BLaER1 treated with 17β-estradiol and CSF1 and Interleukin-3, amounts not matched to agents 10 nM and 100 nM (cell line): Measurements from ENCODE around the gene GNS.

Experiments
- H3K27ac ChIP-seq, 11 experiments: shearing (Covaris generic); formaldehyde crosslinking; 2 replicates each; pipeline ENCODE4 v1.8.1; 2022
- H3K27me3 ChIP-seq, 11 experiments: shearing (Covaris generic); formaldehyde crosslinking; 2 replicates each; pipeline ENCODE4 v1.8.1; 2022
- H3K36me3 ChIP-seq, 11 experiments: shearing (Covaris generic); formaldehyde crosslinking; 2 replicates each; pipeline ENCODE4 v1.8.1; 2022
- H3K4me1 ChIP-seq, 10 experiments: shearing (Covaris generic); formaldehyde crosslinking; 2 replicates each; pipeline ENCODE4 v1.8.1; 2022
- H3K4me2 ChIP-seq, 11 experiments: shearing (Covaris generic); formaldehyde crosslinking; 2 replicates each; pipeline ENCODE4 v1.8.1; 2022
- H3K4me3 ChIP-seq, 10 experiments: shearing (Covaris generic); formaldehyde crosslinking; 2 replicates each; pipeline ENCODE4 v1.8.1; 2022
- H3K9ac ChIP-seq, 11 experiments: shearing (Covaris generic); formaldehyde crosslinking; 2 replicates each; pipeline ENCODE4 v1.8.1; 2022
- H3K9me3 ChIP-seq, 11 experiments: shearing (Covaris generic); formaldehyde crosslinking; replicated peaks in 1 of 11; 2 replicates each; pipeline ENCODE4 v1.8.1; 2022
- H4K20me1 ChIP-seq, 11 experiments: shearing (Covaris generic); formaldehyde crosslinking; 2 replicates each; pipeline ENCODE4 v1.8.1; 2022
- Cebpa-rat ChIP-seq, 11 experiments: shearing (Covaris generic); IDR thresholded peaks; 2 replicates each; pipeline ENCODE4 v1.8.1; 2022

The GNS gene

DNA sequence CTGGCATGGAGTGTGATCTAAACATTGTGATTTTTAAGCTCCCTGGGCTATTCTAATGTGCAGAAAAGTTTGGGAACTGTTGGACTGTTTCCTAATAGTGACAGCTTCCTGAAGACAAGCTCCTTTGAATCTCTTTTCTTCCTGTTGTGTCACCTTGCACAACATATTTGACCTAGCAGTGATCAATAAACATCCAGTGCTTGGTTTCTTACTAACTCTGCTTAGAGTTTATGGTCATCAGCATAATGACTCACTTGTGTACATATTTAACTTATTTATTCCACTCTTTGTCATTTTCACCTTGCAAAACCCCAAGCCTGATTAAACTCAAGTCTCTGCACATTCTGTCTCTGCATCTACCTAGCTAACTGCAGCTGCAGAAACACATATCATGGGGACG lies 38.0 kb upstream of the GNS start:
- Histone ChIP-seq H3K9me3 (no peaks in the 10 kb centered on the region), H4K20me1 (no peaks in the 10 kb centered on the region), H3K36me3 (no peaks in the 10 kb centered on the region), H3K4me3 (no peak overlapping the region), H3K27me3 (no peaks in the 10 kb centered on the region), H3K4me2 (no peak overlapping the region), H3K9ac (no peak overlapping the region), H3K27ac (no peak overlapping the region; a peak in 1 of 22 replicates), H3K4me1 (peaks cover 0 to 21% (median 6%) of the 10 kb centered on the region in 10 experiments; a peak in 10 of 20 replicates)
- TF ChIP-seq Cebpa-rat (IDR thresholded peaks at IDR 0.05): no peak

DNA sequence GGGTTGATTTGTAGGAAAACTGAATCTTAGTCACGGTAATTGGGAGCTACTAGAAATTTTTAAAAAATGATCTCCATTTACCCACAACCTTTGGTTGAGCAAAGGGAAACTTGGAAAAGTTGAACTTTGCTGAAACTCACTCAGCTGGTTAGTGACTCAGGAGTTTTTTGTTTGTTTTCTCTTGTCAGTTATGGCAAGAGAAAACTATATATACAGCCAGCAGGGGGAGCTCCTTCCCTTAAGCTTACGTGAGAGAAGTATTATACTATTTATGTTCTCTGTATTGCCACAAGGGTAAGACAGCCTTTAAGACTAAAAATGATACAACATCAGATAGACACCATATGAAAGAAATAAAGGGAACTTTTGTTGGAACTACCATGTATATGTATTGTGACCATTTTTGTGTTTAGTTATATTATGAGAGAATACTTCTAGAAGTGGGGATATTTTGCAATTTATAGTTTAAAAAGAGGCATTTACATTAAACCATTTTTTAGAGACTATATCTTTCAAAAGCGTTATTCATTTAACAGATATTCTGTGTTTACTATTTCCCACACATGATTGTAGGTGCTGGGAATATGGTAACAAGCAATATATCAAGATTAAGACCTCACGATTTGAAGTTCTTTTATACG lies 37.1 kb upstream of the GNS start:
- Histone ChIP-seq H3K4me1 (peaks cover 0 to 20% (median 6%) of the 10 kb centered on the region in 10 experiments; a peak in 10 of 20 replicates), H3K27ac (peak overlapping the region in 9 of 11 experiments; percentile 35 to 71 (median 44); a peak in 16 of 22 replicates), H3K4me2 (peak overlapping the region in 1 of 11 experiments; percentile 25; a peak in 2 of 22 replicates), H3K36me3 (no peaks in the 10 kb centered on the region), H4K20me1 (no peaks in the 10 kb centered on the region), H3K4me3 (no peak overlapping the region), H3K27me3 (no peaks in the 10 kb centered on the region), H3K9me3 (no peaks in the 10 kb centered on the region), H3K9ac (no peak overlapping the region; a peak in 2 of 22 replicates)
- TF ChIP-seq Cebpa-rat (IDR thresholded peaks at IDR 0.05): no peak

DNA sequence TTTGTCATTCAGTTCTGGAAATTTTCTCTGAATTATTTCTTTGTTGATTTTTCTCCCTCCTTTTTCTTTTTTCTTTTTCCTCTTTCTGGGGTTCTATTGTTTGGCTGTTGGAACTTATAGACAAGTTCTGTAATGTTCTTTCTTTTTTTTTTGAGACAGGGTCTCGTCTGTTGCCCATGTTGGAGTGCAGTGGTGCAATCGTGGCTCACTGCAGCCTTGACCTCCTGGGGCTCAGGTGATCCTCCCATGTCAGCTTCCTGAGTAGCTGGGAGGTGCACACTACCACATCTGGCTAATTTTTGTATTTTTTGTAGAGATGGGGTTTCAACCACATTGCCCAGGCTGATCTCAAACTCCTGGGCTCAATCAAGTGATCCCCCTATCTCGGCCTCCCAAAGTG lies 35.1 kb upstream of the GNS start:
- TF ChIP-seq Cebpa-rat (IDR thresholded peaks at IDR 0.05): no peak
- Histone ChIP-seq H4K20me1 (no peaks in the 10 kb centered on the region), H3K4me1 (peaks cover 0 to 7% (median 0%) of the 10 kb centered on the region in 10 experiments; a peak in 5 of 20 replicates), H3K4me3 (no peak overlapping the region), H3K9me3 (no peaks in the 10 kb centered on the region), H3K9ac (no peak overlapping the region), H3K36me3 (no peaks in the 10 kb centered on the region), H3K27ac (no peak overlapping the region), H3K4me2 (no peak overlapping the region), H3K27me3 (no peaks in the 10 kb centered on the region)

DNA sequence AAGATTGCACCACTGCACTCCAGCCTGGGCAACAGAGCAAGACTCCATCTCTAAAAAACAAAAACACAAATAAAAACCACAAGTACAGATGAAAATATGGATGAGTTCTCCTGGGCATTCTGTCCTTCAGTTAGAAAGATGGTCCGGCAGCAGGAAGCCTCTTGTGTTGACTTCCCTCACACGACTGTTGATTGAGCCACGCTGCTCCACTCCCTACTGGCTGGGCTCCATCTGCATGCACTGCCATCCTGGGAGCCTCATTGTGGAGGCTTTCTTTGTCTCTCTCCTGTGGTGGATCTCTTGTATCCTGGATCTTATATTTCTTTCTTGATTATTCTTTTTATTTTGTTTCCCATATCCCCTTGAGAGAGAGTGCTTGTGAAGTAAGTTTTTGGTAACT lies 34.4 kb upstream of the GNS start:
- H3K9me3 ChIP-seq: no peaks in the 10 kb centered on the region
- H3K27me3 ChIP-seq: no peaks in the 10 kb centered on the region
- TF ChIP-seq Cebpa-rat (IDR thresholded peaks at IDR 0.05): no peak
- H3K36me3 ChIP-seq: no peaks in the 10 kb centered on the region
- H3K27ac ChIP-seq: no peak overlapping the region
- H4K20me1 ChIP-seq: no peaks in the 10 kb centered on the region
- H3K4me1 ChIP-seq: peaks cover 0 to 7% (median 0%) of the 10 kb centered on the region in 10 experiments; a peak in 5 of 20 replicates
- H3K4me3 ChIP-seq: no peak overlapping the region
- no peak overlapping the region for H3K4me2 ChIP-seq
- no peak overlapping the region for H3K9ac ChIP-seq

DNA sequence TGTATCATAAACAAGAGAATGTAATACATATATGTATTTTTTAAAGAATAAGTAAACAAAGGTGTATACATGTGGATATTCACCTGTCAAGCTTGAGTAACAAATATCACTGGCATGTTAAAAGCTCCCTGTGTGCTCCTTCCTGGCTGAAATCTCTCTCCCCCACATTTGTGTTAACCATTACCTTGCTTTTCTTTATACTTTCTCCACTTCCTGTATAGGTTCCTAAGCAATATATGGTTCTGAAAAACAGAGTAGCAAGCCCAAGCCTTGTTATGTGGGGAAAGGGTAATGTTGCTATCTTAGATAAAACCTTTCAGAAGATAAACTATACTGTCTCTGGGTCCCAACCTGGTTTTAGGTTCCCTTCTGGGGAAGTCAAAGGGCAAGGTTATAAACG lies 32.9 kb upstream of the GNS start:
- TF ChIP-seq Cebpa-rat (IDR thresholded peaks at IDR 0.05): no peak
- no peaks in the 10 kb centered on the region for H3K9me3 ChIP-seq
- H3K9ac ChIP-seq: no peak overlapping the region
- no peak overlapping the region for H3K4me3 ChIP-seq
- H3K4me1 ChIP-seq: peaks cover 0 to 6% (median 0%) of the 10 kb centered on the region in 10 experiments; a peak in 5 of 20 replicates
- H3K27me3 ChIP-seq: no peaks in the 10 kb centered on the region
- H3K36me3 ChIP-seq: no peaks in the 10 kb centered on the region
- no peak overlapping the region for H3K4me2 ChIP-seq
- H3K27ac ChIP-seq: no peak overlapping the region
- no peaks in the 10 kb centered on the region for H4K20me1 ChIP-seq

DNA sequence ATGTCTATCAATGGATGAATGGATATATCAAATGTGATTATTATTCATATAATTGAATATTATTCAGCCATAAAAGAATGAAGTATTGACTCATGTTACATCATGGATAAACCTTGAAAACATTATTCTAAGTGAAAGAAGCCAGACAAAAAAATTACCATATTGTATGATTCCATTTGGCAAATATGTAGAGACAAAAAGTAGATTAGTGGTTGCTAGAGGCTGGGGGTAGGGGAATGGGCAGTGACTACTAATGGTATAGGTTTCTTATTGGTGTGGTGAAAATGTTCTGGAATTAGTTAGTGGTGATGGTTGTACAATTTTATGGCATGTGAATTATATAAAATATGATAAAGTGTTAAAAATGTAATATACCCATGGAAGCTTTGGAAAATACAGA lies 31.8 kb upstream of the GNS start:
- H3K9ac ChIP-seq: no peak overlapping the region
- no peak overlapping the region for H3K4me3 ChIP-seq
- H3K36me3 ChIP-seq: no peaks in the 10 kb centered on the region
- no peaks in the 10 kb centered on the region for H4K20me1 ChIP-seq
- H3K27me3 ChIP-seq: no peaks in the 10 kb centered on the region
- no peak overlapping the region for H3K4me2 ChIP-seq
- no peak overlapping the region for H3K27ac ChIP-seq
- H3K4me1 ChIP-seq: peaks cover 0 to 5% (median 0%) of the 10 kb centered on the region in 10 experiments; a peak in 3 of 20 replicates
- H3K9me3 ChIP-seq: no peaks in the 10 kb centered on the region
- no peak for TF ChIP-seq Cebpa-rat (IDR thresholded peaks at IDR 0.05)

DNA sequence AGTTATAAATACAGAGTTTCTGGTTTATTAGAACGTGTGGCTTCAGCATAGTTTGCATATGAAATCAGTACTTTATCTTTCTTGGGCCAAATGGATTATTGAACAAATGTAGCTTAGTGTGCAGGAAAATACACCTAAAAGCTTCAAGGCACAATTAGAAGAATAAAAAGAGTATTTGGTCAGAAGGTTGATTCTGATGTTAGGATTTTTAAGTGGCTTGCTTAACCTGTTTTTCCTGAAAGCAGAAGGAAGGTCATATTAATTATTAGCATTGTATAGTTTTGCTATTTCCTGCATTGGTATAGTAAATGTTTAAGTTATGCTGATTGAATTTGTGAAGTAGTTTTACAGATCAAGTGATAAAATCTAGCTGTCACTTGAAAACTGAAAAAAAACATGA lies 31.0 kb upstream of the GNS start:
- TF ChIP-seq Cebpa-rat (IDR thresholded peaks at IDR 0.05): no peak
- Histone ChIP-seq H3K27me3 (no peaks in the 10 kb centered on the region), H3K9me3 (no peaks in the 10 kb centered on the region), H3K4me2 (no peak overlapping the region), H3K4me3 (no peak overlapping the region), H3K36me3 (no peaks in the 10 kb centered on the region), H3K4me1 (no peaks in the 10 kb centered on the region; a peak in 1 of 20 replicates), H3K27ac (no peak overlapping the region), H3K9ac (no peak overlapping the region), H4K20me1 (no peaks in the 10 kb centered on the region)

DNA sequence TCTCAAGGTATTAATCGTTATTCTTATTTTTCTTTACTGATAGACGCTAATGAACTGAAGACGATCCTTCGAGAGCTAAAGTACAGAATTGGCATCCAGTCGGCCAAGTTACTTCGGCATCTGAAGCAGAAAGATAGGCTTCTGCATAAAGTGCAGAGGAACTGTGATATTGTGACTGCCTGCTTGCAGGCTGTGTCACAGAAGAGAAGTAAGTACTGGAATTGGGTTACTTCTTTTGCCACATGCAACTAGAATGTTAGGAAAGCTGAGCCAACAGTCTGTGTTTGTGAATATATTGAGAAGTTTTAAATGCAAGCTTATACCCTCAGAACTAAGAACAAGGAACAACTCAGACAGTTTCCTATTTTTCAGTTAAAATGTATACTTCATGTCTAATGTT lies 26.6 kb upstream of the GNS start:
- H3K4me3 ChIP-seq: no peak overlapping the region
- H3K27me3 ChIP-seq: peaks cover 11 to 36% (median 30%) of the 10 kb centered on the region in 11 experiments
- no peak overlapping the region for H3K4me2 ChIP-seq
- no peak overlapping the region for H3K27ac ChIP-seq
- no peaks in the 10 kb centered on the region for H3K36me3 ChIP-seq
- TF ChIP-seq Cebpa-rat (IDR thresholded peaks at IDR 0.05): no peak
- H3K9ac ChIP-seq: no peak overlapping the region
- peaks cover 0 to 10% (median 4%) of the 10 kb centered on the region in 11 experiments; a peak in 6 of 22 replicates for H4K20me1 ChIP-seq
- peaks cover 18 to 24% (median 20%) of the 10 kb centered on the region in 10 experiments for H3K4me1 ChIP-seq
- H3K9me3 ChIP-seq: no peaks in the 10 kb centered on the region

DNA sequence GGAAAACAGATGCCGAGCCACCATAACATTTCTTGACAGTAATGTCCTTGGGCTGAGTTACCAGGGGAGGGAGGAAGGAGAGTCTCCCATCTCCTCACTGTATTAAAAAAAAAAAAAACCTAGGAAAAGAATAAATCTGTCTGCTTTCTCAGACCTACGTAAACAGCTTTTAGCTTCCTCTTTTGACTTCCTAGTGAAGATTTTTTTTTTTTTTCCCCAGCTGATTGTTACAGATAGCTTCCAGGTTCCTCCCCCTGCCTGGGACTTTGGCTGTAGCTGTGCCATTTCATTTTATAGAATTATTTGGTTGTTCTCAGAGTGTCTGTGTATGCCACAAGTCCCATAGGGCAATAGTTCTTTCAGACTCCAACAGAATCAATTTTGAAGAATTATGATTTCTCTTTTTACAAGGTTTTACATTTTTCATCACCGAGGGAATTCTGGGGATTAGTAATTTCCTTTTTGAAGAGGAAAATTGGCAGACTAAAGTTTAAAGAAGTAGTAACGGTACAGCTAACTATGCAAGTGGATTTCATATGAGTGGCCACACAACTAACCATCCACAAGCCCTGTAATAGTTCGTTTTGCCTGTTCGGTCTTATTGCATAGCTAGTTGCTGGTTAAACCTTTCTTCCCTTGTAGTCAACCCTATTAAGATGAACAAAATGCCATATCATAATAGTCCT lies 23.1 kb upstream of the GNS start:
- Histone ChIP-seq H3K27ac (peak overlapping the region in 1 of 11 experiments; percentile 27; a peak in 1 of 22 replicates), H3K4me1 (peaks cover 22 to 31% (median 27%) of the 10 kb centered on the region in 10 experiments), H3K4me3 (peak overlapping the region in 6 of 10 experiments; percentile 64 to 73 (median 68); a peak in 11 of 20 replicates), H3K4me2 (peak overlapping the region; percentile 92 to 99 (median 98)), H3K36me3 (no peaks in the 10 kb centered on the region), H3K27me3 (peaks cover 35 to 69% (median 63%) of the 10 kb centered on the region in 11 experiments), H3K9ac (peak overlapping the region in 4 of 11 experiments; percentile 11 to 72 (median 68); a peak in 4 of 22 replicates), H4K20me1 (peaks cover 0 to 19% (median 4%) of the 10 kb centered on the region in 11 experiments; a peak in 6 of 22 replicates), H3K9me3 (peaks cover 0 to 7% (median 0%) of the 10 kb centered on the region in 11 experiments; a peak in 2 of 22 replicates)
- no peak for TF ChIP-seq Cebpa-rat (IDR thresholded peaks at IDR 0.05)
